Ascending aorta (tissue), 2 donors: ENCODE measurements around the gene NOM1. TPM values are rescaled to one million over a fixed set of nuclear protein-coding genes. Genes with fewer than 3 reads are reported as not detected.
A peak's percentile ranks its signal among the peaks of the same experiment; 100 is the strongest.

Source experiments
- DNase-seq, 2 donors: peaks; one replicate each; pipeline ENCODE4 v3.0.0-alpha.2; 2019; ENCODE audit warnings: low spot score in 2 of 2
- H3K27ac ChIP-seq, 2 donors: fragments of 200-600 bp; sonication (generic); one replicate each; pipeline ENCODE4 v1.5.1; 2016 to 2017; ENCODE audit warnings: mild to moderate bottlenecking in 1 of 2
- H3K27me3 ChIP-seq: fragments of 200-600 bp; sonication (generic); one replicate; pipeline ENCODE4 v1.5.1; 2017
- H3K36me3 ChIP-seq, 2 donors: fragments of 200-600 bp; sonication (generic); one replicate each; pipeline ENCODE4 v1.5.1; 2016
- H3K4me1 ChIP-seq, 2 donors: fragments of 200-600 bp; sonication (generic); one replicate each; pipeline ENCODE4 v1.5.1; 2016 to 2017; ENCODE audit warnings: mild to moderate bottlenecking in 1 of 2
- H3K4me3 ChIP-seq, 2 donors: fragments of 200-600 bp; sonication (generic); one replicate each; pipeline ENCODE4 v1.5.1; 2016 to 2017; ENCODE audit warnings: mild to moderate bottlenecking in 1 of 2
- H3K9me3 ChIP-seq, 2 donors: fragments of 200-600 bp; sonication (generic); one replicate each; pipeline ENCODE4 v1.5.1; 2016
- CTCF ChIP-seq, 3 experiments: fragments of 200-600 bp in 2 of 3; fragments of 450-650 bp in 1 of 3; sonication (generic) in 2 of 3; IDR thresholded peaks; one replicate each; pipeline ENCODE4 v1.5.1; 2016 to 2019; ENCODE audit warnings: antibody characterized with exemption in 3 of 3, mild to moderate bottlenecking in 1 of 3, moderate library complexity in 1 of 3
- intact Hi-C: fragments of 100-400 bp; cut with DNase I; formaldehyde crosslinking; loops from one replicate; pipeline ENCODE4 v1.15.1; 2023
- total RNA-seq: library from RNA; depleted of rRNA; stranded (reverse); fragments of >200 nt; gene quantifications from one replicate; pipeline ENCODE4 v1.1.0, GENCODE V29; 2016

NOM1 gene
- total RNA-seq, 1 donor from 2014 or later, result 16.1 TPM

DNA sequence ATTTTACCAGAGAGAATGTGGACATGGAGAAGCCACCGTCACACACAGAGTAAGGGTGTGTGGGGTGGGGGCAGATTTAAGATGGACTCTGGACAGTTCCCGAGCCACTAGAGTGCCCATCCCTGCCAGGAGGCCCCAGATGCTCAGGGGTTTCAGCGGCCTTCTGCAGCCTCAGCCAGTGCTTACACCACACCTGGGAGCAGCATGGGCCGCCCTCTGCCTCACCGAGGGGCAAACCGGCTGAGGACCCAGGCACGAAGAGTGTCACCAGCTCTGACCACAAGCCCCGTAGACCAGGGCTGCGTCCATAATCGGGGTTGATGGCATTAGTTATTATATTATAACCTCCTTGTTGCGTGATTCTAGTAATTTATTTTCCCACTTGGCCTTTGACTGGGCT is 67.6 kb downstream of the NOM1 start:
- intact Hi-C loops, result no loop called here
- H3K27me3 ChIP-seq, result peaks cover 24% of the 10 kb centered on the region
- no peak for TF ChIP-seq CTCF (IDR thresholded peaks at IDR 0.05)

DNA sequence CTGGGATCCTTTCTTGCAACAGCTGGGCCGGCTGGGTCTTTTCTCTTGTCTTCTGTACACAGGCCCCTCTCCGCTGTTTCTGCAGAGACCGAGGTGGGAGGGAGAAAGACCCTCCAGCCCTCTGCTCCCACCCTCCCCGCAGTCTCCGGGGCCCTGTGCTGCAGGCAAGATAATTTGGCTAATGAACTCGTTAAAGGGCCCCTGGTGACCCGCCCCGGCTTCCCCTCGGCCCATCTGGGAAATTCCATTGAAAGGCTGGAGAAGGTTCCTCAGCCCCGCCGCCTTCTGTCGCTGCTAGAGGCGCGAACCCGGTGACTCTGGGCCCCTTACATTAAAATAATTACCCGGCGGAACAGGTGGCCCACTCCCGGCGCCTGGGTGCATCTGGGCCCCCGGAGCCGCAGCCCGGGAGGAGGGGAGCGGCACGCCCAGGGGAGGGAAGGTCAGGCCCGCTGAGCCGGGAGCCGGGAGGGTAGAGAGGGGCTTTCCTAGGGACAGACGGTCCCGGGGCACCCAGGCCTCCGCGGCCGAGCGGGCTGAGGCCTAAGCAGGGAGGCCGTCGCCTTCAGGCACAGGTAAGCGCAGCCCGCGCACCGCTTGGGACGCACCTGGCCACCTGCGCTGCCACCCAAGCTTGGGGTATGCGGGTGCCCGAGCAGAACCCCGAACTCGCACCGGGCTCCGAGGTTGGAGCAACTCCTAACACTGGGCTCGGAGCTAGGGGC is 68.3 kb downstream of the NOM1 start:
- peaks cover 24% of the 10 kb centered on the region for H3K27me3 ChIP-seq

More for the DNA sequence above, 67.6 kb downstream of the NOM1 start:
- H3K4me3 ChIP-seq, result no peak overlapping the region
- no peaks in the 10 kb centered on the region for H3K36me3 ChIP-seq
- peaks cover 0 to 5% of the 10 kb centered on the region in 2 donors for H3K4me1 ChIP-seq
- no peak overlapping the region for H3K27ac ChIP-seq
- DNase-seq, result no peak
- no peaks in the 10 kb centered on the region for H3K9me3 ChIP-seq

DNA sequence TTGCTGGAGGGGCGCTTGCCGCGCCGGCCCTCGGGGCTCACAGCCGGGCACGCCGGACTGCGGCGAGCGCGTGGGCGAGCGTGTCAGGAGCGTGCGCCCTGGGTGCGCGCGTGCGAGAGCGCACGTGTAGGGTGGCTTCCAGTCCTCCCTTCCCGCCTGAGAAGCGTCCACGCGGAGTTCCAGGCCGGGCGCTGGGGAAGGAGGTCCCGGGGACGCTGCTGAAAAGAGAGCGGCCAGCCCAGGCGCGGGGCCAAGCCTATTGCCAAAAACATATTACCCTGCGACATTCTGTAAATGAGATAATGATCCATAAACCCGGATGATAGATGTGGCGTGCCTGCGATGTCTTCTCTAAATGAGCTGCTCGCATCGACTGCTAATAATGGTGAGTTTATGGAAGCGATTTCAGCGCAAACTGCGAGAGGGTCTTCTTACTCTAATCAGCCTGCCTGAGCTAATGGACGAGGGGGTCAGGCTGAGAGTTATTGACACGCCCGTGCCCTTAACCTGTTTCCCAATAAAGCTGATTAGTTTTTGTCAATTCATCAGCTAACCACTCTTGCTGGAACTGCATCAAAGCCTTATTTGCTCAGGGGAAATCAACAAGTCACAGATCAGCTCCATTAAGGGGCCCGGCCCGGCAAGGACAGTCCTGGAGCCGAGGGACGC is 69.0 kb downstream of the NOM1 start:
- Histone ChIP-seq H3K9me3 (no peaks in the 10 kb centered on the region), H3K4me3 (no peak overlapping the region), H3K27me3 (peaks cover 24% of the 10 kb centered on the region), H3K4me1 (peaks cover 0 to 5% of the 10 kb centered on the region in 2 donors), H3K36me3 (no peaks in the 10 kb centered on the region), H3K27ac (no peak overlapping the region)
- TF ChIP-seq CTCF (IDR thresholded peaks at IDR 0.05), result no peak
- intact Hi-C loops, result no loop called here
- no peak for DNase-seq

More for the DNA sequence above, 68.3 kb downstream of the NOM1 start:
- DNase-seq, result no peak
- no peak overlapping the region for H3K27ac ChIP-seq
- TF ChIP-seq CTCF (IDR thresholded peaks at IDR 0.05), result no peak
- intact Hi-C loops, result no loop called here
- H3K9me3 ChIP-seq, result no peaks in the 10 kb centered on the region
- peaks cover 0 to 5% of the 10 kb centered on the region in 2 donors for H3K4me1 ChIP-seq
- no peaks in the 10 kb centered on the region for H3K36me3 ChIP-seq
- no peak overlapping the region for H3K4me3 ChIP-seq

DNA sequence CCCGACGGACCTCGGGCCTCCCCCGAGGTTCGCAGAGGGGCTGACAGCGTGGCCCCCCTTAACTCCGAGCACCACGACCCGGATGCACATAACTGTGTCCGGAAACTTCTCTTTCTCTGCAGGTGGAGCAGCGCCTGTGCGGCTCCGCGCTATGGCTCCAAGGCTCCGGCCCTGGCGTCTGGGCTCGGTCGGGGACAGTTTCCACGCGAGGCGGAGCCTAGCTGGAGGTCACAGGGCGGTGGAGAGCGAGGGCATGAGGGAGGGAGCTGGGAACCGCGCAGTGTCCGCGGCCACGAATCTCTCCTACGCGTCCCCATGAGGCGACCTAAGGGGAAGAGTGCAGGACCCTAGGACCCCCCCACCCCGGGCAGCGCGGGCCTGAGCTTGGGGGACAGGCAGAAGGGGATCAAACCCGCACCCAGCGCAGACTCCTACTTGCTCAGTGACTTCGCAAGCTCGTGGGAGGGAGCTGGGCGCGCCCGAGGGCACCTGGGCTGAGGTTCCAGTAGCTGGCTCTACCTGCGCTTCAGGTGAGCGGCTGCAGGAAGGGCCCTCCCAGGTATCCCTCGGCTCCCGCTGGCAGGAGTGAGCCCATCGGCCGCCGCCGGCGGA is 69.6 kb downstream of the NOM1 start:
- intact Hi-C loops, result no loop called here
- no peak for DNase-seq
- H3K27ac ChIP-seq, result no peak overlapping the region
- peaks cover 24% of the 10 kb centered on the region for H3K27me3 ChIP-seq
- peaks cover 0 to 5% of the 10 kb centered on the region in 2 donors for H3K4me1 ChIP-seq
- no peaks in the 10 kb centered on the region for H3K9me3 ChIP-seq
- no peak for TF ChIP-seq CTCF (IDR thresholded peaks at IDR 0.05)
- H3K4me3 ChIP-seq, result no peak overlapping the region
- no peaks in the 10 kb centered on the region for H3K36me3 ChIP-seq

- intact Hi-C loops, result no loop called here
- Histone ChIP-seq H3K27me3 (peaks cover 24% of the 10 kb centered on the region), H3K27ac (no peak overlapping the region), H3K36me3 (no peaks in the 10 kb centered on the region), H3K4me1 (peaks cover 0 to 5% of the 10 kb centered on the region in 2 donors), H3K9me3 (no peaks in the 10 kb centered on the region), H3K4me3 (peak overlapping the region in 1 of 2 donors; percentile 33)
- TF ChIP-seq CTCF (IDR thresholded peaks at IDR 0.05), result no peak
- no peak for DNase-seq
Measured at GRCh38 chr7:157019718-157020451, 70.4 kb downstream of the NOM1 start.
